ENCODE data around the gene HYDIN. TPM values are rescaled to one million over a fixed set of nuclear protein-coding genes. Genes with fewer than 3 reads are reported as not detected.
"Not testable (repeated sequence)": the region's sequence is repeated elsewhere in the genome, so short reads cannot be mapped to it uniquely, and the experiment has no call there.

Gene HYDIN
- total and polyA plus RNA-seq, 7 donors: under 0.01 to 7.5 (median 1.6) TPM; not detected in 1

DNA sequence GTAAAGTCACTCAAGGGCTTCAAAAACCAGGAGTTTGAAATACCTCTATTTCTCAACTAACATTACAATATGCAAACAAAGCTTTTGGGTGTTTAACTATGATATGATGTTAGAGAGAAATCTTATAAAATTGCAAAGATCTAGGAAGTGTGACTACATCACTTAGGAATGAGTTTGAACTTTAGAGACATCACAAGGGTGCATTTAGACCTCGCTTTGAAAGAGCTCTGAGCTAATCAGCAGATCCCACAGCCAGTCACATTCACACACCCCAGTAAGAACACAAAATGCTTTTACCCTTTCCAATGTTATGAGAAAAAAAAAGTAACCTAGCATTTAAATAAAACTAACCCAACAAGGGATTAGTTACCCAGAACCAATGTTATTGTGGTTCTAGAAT is 45.2 kb downstream of the HYDIN start:
- H3K36me3 ChIP-seq: no peaks in the 10 kb centered on the region
- no peaks in the 10 kb centered on the region for H3K4me1 ChIP-seq
- no peaks in the 10 kb centered on the region for H3K9me3 ChIP-seq
- H3K4me3 ChIP-seq: no peak overlapping the region
- no peak for DNase-seq
- WGBS, 2 donors: 50 to 78% methylated on average over 1 of the region's 1 CpG
- intact Hi-C loops (cut with DNase I): no loop called here
- TF ChIP-seq POLR2AphosphoS5 (IDR thresholded peaks at IDR 0.05) (no peak), EP300 (IDR thresholded peaks at IDR 0.05) (no peak), CTCF (IDR thresholded peaks at IDR 0.05) (no peak), POLR2A (IDR thresholded peaks at IDR 0.05) (no peak)
- no peak overlapping the region for H3K27ac ChIP-seq
- H3K27me3 ChIP-seq: no peaks in the 10 kb centered on the region

DNA sequence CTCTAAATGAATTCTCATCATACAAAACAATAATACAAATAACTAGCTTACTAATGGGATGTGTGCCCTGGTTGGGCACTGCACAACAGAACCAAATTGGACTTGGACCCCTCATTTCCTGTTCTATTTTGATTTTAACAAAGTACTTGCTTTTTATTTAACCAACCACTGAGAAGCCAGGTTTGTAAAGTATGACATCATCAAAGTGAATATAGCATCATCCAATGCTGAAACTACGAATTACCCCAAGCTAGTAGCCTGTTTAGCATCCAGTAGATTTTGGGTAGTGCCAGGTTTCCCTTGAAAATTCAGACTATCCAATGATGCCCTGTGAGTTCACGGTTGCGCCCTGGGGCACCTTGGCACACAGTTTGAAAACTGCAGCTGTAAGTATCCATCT is 51.0 kb downstream of the HYDIN start:
- TF ChIP-seq CTCF (IDR thresholded peaks at IDR 0.05): no peak
- no peak for TF ChIP-seq POLR2A (IDR thresholded peaks at IDR 0.05)
- no peak for TF ChIP-seq EP300 (IDR thresholded peaks at IDR 0.05)
- no peak for TF ChIP-seq POLR2AphosphoS5 (IDR thresholded peaks at IDR 0.05)
- Histone ChIP-seq H3K4me1 (no peaks in the 10 kb centered on the region), H3K27me3 (no peaks in the 10 kb centered on the region), H3K36me3 (no peaks in the 10 kb centered on the region), H3K4me3 (no peak overlapping the region), H3K27ac (no peak overlapping the region), H3K9me3 (no peaks in the 10 kb centered on the region)
- DNase-seq: no peak
- 86 to 94% methylated on average over 3 of the region's 3 CpGs for WGBS, 2 donors
- intact Hi-C loops (cut with DNase I): no loop called here

- DNase-seq: no peak
- Histone ChIP-seq H3K36me3 (no peaks in the 10 kb centered on the region), H3K27ac (no peak overlapping the region), H3K4me1 (no peaks in the 10 kb centered on the region), H3K9me3 (no peaks in the 10 kb centered on the region), H3K27me3 (no peaks in the 10 kb centered on the region), H3K4me3 (no peak overlapping the region)
- TF ChIP-seq POLR2A (IDR thresholded peaks at IDR 0.05) (no peak), EP300 (IDR thresholded peaks at IDR 0.05) (no peak), POLR2AphosphoS5 (IDR thresholded peaks at IDR 0.05) (no peak), CTCF (IDR thresholded peaks at IDR 0.05) (no peak)
- 81 to 86% methylated on average over 6 of the region's 6 CpGs for WGBS, 2 donors
- intact Hi-C loops (cut with DNase I): no loop called here
These were observed 57.9 kb downstream of the HYDIN start for GRCh38 chr16:71172481-71173207.

DNA sequence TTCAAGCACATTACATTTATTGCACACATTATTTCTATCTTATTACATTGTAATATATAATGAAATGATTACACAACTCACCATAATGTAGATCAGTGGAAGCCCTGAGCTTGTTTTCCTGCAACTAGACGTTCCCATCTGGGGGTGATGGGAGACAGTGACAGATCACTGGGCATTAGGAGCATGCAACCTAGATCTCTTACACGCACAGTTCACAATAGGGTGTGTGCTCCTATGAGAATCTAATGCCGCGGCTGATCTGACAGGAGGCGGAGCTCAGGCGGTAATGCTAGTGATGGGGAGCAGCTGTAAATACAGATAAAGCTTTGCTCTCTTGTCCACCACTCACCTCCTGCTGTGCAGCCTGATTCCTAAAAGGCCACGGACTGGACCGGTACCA is 69.5 kb downstream of the HYDIN start:
- WGBS, 2 donors: 91 to 95% methylated on average over 6 of the region's 8 CpGs
- H3K4me3 ChIP-seq; H3K4me1 ChIP-seq; DNase-seq; H3K27ac ChIP-seq; H3K9me3 ChIP-seq; H3K27me3 ChIP-seq; intact Hi-C loops (cut with DNase I); H3K36me3 ChIP-seq: not testable (repeated sequence)

- H3K9me3 ChIP-seq; DNase-seq; intact Hi-C loops (cut with DNase I); H3K4me3 ChIP-seq; H3K27ac ChIP-seq; H3K4me1 ChIP-seq; H3K27me3 ChIP-seq; H3K36me3 ChIP-seq: not testable (repeated sequence)
- 28 to 52% methylated on average over 1 to 2 of the region's 2 CpGs for WGBS, 2 donors
These were observed 73.2 kb downstream of the HYDIN start for GRCh38 chr16:71157278-71157677.

DNA sequence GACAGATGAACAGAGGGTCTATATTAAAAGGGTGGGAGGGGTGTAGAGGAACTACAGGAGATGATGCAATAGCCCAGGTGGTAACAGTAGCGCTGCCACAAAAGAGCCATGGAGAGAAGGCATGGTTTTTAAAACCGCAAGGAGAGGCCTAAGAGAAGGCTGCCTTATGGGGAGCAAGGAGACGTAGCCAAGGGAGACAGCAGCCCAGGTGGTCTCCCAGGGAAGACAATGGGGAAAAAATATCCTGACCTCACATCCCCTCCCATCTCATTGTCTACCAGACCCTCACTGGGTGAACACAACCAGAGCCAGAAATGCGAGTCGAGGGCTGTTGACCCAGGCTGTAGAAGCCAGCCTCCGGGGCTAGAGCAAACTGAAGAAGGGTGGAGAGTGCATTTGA is 77.2 kb downstream of the HYDIN start:
- 50 to 82% methylated on average over 1 of the region's 6 CpGs for WGBS, 2 donors
- H3K4me3 ChIP-seq; H3K9me3 ChIP-seq; H3K27ac ChIP-seq; H3K27me3 ChIP-seq; intact Hi-C loops (cut with DNase I); H3K4me1 ChIP-seq; DNase-seq; H3K36me3 ChIP-seq: not testable (repeated sequence)

- WGBS, 2 donors: 80% methylated on average over 1 of the region's 2 CpGs; no CpG with 5 or more reads in 1 of the 2 donors
- H3K27ac ChIP-seq; H3K27me3 ChIP-seq; intact Hi-C loops (cut with DNase I); DNase-seq; H3K36me3 ChIP-seq; H3K4me3 ChIP-seq; H3K4me1 ChIP-seq; H3K9me3 ChIP-seq: not testable (repeated sequence)
These were observed 78.9 kb downstream of the HYDIN start for GRCh38 chr16:71151654-71152053.

DNA sequence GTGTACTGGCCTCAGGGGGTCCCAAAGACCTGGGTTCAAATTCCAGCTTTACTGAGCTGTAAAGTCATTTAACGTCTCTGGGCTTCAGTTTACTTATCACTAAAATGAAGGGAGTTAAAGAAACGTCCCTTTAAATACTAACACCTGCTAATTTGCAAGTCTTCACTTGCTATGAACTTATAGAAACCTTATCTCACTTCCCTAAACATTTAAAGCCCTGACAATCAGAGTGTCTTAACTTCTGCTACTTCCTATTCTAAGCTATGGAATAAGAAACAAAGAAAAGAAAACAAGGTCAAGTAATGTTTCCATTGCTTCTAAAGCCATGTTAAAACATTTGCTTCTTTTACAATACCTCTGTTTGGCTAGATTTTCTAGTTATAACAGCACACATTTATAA is 87.3 kb downstream of the HYDIN start:
- H3K36me3 ChIP-seq; H3K4me3 ChIP-seq; H3K9me3 ChIP-seq; H3K4me1 ChIP-seq; DNase-seq; H3K27ac ChIP-seq; intact Hi-C loops (cut with DNase I); H3K27me3 ChIP-seq: not testable (repeated sequence)
- 0 to 8% methylated on average over 1 of the region's 2 CpGs for WGBS, 2 donors

DNA sequence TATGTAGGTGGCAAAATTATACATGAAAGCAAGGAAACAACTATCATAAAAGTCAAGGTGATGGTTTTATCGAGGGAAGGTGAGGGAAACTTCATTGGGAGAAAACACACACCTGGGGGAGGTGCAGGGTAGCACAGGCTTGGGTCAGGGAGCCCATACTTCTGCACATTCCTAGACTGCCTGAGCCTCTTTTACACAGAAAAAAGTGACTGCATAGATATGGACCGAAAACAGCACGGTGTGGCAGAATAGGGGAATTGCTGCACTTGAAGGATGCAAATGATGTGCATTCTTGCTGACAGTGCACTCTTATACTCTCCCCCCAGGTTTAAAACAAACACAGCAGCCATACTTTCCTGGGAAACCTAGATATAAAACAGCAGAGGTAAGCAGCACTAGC is 120.0 kb downstream of the HYDIN start:
- WGBS, 2 donors: 57 to 92% methylated on average over 1 of the region's 3 CpGs
- intact Hi-C loops (cut with DNase I); H3K9me3 ChIP-seq: not testable (repeated sequence)

More for the DNA sequence above, 120.0 kb downstream of the HYDIN start:
- not testable (repeated sequence) for H3K4me1 ChIP-seq, DNase-seq, H3K27me3 ChIP-seq, H3K27ac ChIP-seq, H3K4me3 ChIP-seq, H3K36me3 ChIP-seq

Data from sigmoid colon (tissue), 7 donors.